Duodenal mucosa (tissue), 2 donors: ENCODE results near the gene DBNDD1.
A peak's percentile ranks its signal among the peaks of the same experiment; 100 is the strongest.
"Not testable (repeated sequence)": the region's sequence is repeated elsewhere in the genome, so short reads cannot be mapped to it uniquely, and the experiment has no call there.

Source experiments
- H3K27ac ChIP-seq: one replicate; pipeline ENCODE4 v1.7.0; 2013; ENCODE audit warnings: low read depth, low read length
- H3K27me3 ChIP-seq, 2 donors: one replicate each; pipeline ENCODE4 v1.7.0; 2013; ENCODE audit warnings: low read length in 2 of 2, control low read depth in 1 of 2; ENCODE audit not compliant: insufficient read depth in 2 of 2, control insufficient read depth in 1 of 2
- H3K36me3 ChIP-seq, 2 donors: one replicate each; pipeline ENCODE4 v1.7.0; 2013; ENCODE audit warnings: low read length in 2 of 2, control low read depth in 1 of 2; ENCODE audit not compliant: insufficient read depth in 2 of 2, control insufficient read depth in 1 of 2
- H3K4me1 ChIP-seq, 2 donors: one replicate each; pipeline ENCODE4 v1.7.0; 2013; ENCODE audit warnings: low read length in 2 of 2, control low read depth in 1 of 2; ENCODE audit not compliant: insufficient read depth in 2 of 2, control insufficient read depth in 1 of 2
- H3K4me3 ChIP-seq, 2 donors: one replicate each; pipeline ENCODE4 v1.7.0; 2013; ENCODE audit warnings: low read length in 2 of 2, low read depth in 1 of 2
- H3K9ac ChIP-seq, 2 donors: one replicate each; pipeline ENCODE4 v1.7.0; 2013; ENCODE audit warnings: low read length in 2 of 2, low read depth in 1 of 2
- H3K9me3 ChIP-seq, 2 donors: one replicate each; pipeline ENCODE4 v1.7.0; 2013; ENCODE audit warnings: low read length in 2 of 2, control low read depth in 1 of 2; ENCODE audit not compliant: control insufficient read depth in 1 of 2

DBNDD1 gene

DNA sequence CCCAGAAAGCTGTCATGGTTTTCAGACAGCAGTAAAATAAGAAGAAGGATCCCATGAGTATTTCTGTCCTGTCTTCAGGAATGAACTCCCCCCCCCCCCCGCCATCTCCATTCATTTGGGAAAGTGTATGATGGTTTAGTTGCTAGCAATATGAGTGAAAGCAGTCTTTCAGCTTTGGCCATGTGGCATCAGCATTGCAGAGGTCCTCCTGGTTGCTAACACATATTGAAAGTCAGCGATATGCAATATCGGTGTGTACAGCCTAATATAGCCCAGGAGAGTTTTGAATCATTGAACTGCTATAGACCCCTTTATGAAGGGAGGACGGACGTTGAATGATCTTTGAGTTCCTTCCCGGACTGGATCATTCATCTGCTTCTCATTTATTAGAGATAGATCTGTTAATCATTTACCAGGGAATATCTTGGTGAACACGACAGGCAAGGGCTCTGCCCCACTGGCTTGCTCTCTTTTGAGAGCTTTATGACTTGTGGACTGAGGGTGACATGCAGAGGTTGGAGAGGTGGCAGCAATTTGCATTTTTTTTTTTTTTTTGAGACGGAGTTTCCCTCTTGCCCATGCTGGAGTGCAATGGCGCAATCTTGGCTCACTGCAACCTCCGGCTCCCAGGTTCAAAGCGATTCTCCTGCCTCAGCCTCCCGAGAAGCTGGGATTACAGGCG is 45.5 kb downstream of the DBNDD1 start:
- peak overlapping the region; percentile 13 to 88 for H3K9ac ChIP-seq

GRCh38 chr16:89973235-89973634 is 46.0 kb downstream of the DBNDD1 start:
- H3K4me1 ChIP-seq: peaks cover 34 to 35% of the 10 kb centered on the region in 2 donors
- H3K9me3 ChIP-seq: no peaks in the 10 kb centered on the region
- H3K4me3 ChIP-seq: peak overlapping the region; percentile 88 to 95
- H3K27ac ChIP-seq: peak overlapping the region; percentile 95
- H3K9ac ChIP-seq: peak overlapping the region; percentile 83 to 88
- H3K36me3 ChIP-seq: peaks cover 5 to 14% of the 10 kb centered on the region in 2 donors
- H3K27me3 ChIP-seq: no peaks in the 10 kb centered on the region

More for the DNA sequence above, 45.5 kb downstream of the DBNDD1 start:
- peaks cover 34 to 35% of the 10 kb centered on the region in 2 donors for H3K4me1 ChIP-seq
- no peaks in the 10 kb centered on the region for H3K27me3 ChIP-seq
- H3K4me3 ChIP-seq: peak overlapping the region; percentile 88 to 95
- no peaks in the 10 kb centered on the region for H3K9me3 ChIP-seq
- no peak overlapping the region for H3K27ac ChIP-seq
- peaks cover 5 to 17% of the 10 kb centered on the region in 2 donors for H3K36me3 ChIP-seq

- Histone ChIP-seq H3K36me3 (peaks cover 0 to 7% of the 10 kb centered on the region in 2 donors), H3K4me1 (peaks cover 34 to 35% of the 10 kb centered on the region in 2 donors), H3K9ac (peak overlapping the region; percentile 83 to 88), H3K9me3 (no peaks in the 10 kb centered on the region), H3K27me3 (no peaks in the 10 kb centered on the region), H3K4me3 (peak overlapping the region; percentile 88 to 95), H3K27ac (peak overlapping the region; percentile 95)
Measured at GRCh38 chr16:89972244-89973234, 46.7 kb downstream of the DBNDD1 start.

- H3K9ac ChIP-seq: peak overlapping the region; percentile 79 to 88
- no peaks in the 10 kb centered on the region for H3K9me3 ChIP-seq
- H3K27ac ChIP-seq: peak overlapping the region; percentile 58
- peak overlapping the region; percentile 88 to 95 for H3K4me3 ChIP-seq
- peaks cover 34 to 35% of the 10 kb centered on the region in 2 donors for H3K4me1 ChIP-seq
- H3K27me3 ChIP-seq: no peaks in the 10 kb centered on the region
- H3K36me3 ChIP-seq: peaks cover 0 to 10% of the 10 kb centered on the region in 2 donors
Measured at GRCh38 chr16:89971495-89972243, 47.6 kb downstream of the DBNDD1 start.

GRCh38 chr16:89969741-89970410 is 49.4 kb downstream of the DBNDD1 start:
- H3K27me3 ChIP-seq: no peaks in the 10 kb centered on the region
- peaks cover 0 to 9% of the 10 kb centered on the region in 2 donors for H3K36me3 ChIP-seq
- H3K9ac ChIP-seq: no peak overlapping the region
- no peak overlapping the region for H3K27ac ChIP-seq
- no peaks in the 10 kb centered on the region for H3K9me3 ChIP-seq
- H3K4me1 ChIP-seq: peaks cover 27% of the 10 kb centered on the region in 2 donors
- no peak overlapping the region for H3K4me3 ChIP-seq

- Histone ChIP-seq H3K4me1 (peaks cover 14% of the 10 kb centered on the region in 2 donors), H3K36me3 (peaks cover 0 to 13% of the 10 kb centered on the region in 2 donors)
- not testable (repeated sequence) for H3K9me3 ChIP-seq, H3K27me3 ChIP-seq, H3K27ac ChIP-seq, H3K9ac ChIP-seq, H3K4me3 ChIP-seq
Measured at GRCh38 chr16:89968074-89968473, 51.2 kb downstream of the DBNDD1 start.

- peaks cover 0 to 16% of the 10 kb centered on the region in 2 donors for H3K36me3 ChIP-seq
Measured at GRCh38 chr16:89967436-89967835, 51.8 kb downstream of the DBNDD1 start.

DNA sequence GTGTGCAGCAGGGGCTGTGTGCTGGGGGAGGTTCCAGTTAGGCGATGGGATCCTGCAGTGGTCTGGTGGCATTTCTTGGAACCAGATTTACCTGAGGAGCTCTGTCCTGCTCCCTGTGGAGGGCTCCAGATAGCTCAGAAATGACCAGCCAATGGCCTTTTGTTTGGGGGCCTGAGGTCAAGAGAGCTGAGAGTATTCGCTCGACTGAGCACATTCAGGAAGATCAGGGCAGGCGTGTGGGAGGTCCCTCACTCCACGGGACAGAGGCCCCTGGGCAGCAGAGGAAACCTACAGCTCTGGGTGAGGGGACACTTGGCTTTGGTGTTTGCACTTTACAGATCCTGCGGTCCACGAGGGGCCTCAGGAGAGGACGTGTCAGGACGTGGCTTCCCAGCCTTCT is 52.5 kb downstream of the DBNDD1 start:
- Histone ChIP-seq H3K4me3 (no peak overlapping the region), H3K36me3 (peaks cover 0 to 20% of the 10 kb centered on the region in 2 donors), H3K27me3 (no peaks in the 10 kb centered on the region), H3K27ac (no peak overlapping the region), H3K4me1 (peaks cover 9 to 10% of the 10 kb centered on the region in 2 donors), H3K9me3 (no peaks in the 10 kb centered on the region), H3K9ac (no peak overlapping the region)

More at GRCh38 chr16:89967436-89967835, 51.8 kb downstream of the DBNDD1 start:
- H3K9ac ChIP-seq, H3K27ac ChIP-seq, H3K27me3 ChIP-seq, H3K9me3 ChIP-seq, H3K4me3 ChIP-seq: not testable (repeated sequence)
- peaks cover 13 to 14% of the 10 kb centered on the region in 2 donors for H3K4me1 ChIP-seq

- no peaks in the 10 kb centered on the region for H3K9me3 ChIP-seq
- H3K4me1 ChIP-seq: no peaks in the 10 kb centered on the region
- H3K27me3 ChIP-seq: no peaks in the 10 kb centered on the region
- H3K27ac ChIP-seq: no peak overlapping the region
- no peak overlapping the region for H3K4me3 ChIP-seq
- peaks cover 0 to 29% of the 10 kb centered on the region in 2 donors for H3K36me3 ChIP-seq
- H3K9ac ChIP-seq: no peak overlapping the region
Measured at GRCh38 chr16:89965447-89966225, 53.6 kb downstream of the DBNDD1 start.
